ENCODE results near the gene SLC39A9. TPM values are rescaled to one million over a fixed set of nuclear protein-coding genes. Genes with fewer than 3 reads are reported as not detected.

The SLC39A9 gene
- polyA plus RNA-seq, 1 experiment = 70.3 TPM

DNA sequence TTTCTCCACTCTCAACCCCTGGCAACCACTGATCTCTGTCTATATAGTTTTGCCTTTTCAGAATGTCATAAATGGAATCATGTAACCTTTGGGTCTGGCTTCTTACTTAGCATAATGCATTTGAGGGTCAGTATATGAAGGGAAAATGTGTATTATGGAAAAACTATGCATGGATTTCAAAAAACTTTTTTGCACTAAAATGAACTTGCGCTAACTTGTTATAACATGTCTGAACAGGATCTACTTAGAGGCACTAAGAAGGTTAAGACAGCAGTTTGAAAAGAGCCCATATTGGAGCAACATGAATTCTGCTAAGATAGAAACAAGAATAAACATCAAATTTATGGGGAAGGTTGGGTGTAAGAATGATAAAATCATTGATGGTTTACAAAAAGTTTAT, 29.1 kb downstream of the SLC39A9 start:
- CTCF ChIA-PET = no interaction called here
- peaks cover 3% of the 10 kb centered on the region; the same call in 1 of the 2 replicates for H3K36me3 ChIP-seq (ENCODE audit: control insufficient read depth, insufficient read depth, low read length)
- no peak overlapping the region for H3K4me3 ChIP-seq (ENCODE audit: low read depth, low read length)
- POLR2A ChIA-PET = no interaction called here
- DNase-seq (ENCODE audit: low read depth) = no peak
- no peaks in the 10 kb centered on the region for H3K27me3 ChIP-seq (ENCODE audit: control insufficient read depth, insufficient read depth, low read length)
- TF ChIP-seq, protein P1, sequence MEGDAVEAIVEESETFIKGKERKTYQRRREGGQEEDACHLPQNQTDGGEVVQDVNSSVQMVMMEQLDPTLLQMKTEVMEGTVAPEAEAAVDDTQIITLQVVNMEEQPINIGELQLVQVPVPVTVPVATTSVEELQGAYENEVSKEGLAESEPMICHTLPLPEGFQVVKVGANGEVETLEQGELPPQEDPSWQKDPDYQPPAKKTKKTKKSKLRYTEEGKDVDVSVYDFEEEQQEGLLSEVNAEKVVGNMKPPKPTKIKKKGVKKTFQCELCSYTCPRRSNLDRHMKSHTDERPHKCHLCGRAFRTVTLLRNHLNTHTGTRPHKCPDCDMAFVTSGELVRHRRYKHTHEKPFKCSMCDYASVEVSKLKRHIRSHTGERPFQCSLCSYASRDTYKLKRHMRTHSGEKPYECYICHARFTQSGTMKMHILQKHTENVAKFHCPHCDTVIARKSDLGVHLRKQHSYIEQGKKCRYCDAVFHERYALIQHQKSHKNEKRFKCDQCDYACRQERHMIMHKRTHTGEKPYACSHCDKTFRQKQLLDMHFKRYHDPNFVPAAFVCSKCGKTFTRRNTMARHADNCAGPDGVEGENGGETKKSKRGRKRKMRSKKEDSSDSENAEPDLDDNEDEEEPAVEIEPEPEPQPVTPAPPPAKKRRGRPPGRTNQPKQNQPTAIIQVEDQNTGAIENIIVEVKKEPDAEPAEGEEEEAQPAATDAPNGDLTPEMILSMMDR (IDR thresholded peaks at IDR 0.05; ENCODE audit: insufficient read depth, low read depth, low read length) = no peak

DNA sequence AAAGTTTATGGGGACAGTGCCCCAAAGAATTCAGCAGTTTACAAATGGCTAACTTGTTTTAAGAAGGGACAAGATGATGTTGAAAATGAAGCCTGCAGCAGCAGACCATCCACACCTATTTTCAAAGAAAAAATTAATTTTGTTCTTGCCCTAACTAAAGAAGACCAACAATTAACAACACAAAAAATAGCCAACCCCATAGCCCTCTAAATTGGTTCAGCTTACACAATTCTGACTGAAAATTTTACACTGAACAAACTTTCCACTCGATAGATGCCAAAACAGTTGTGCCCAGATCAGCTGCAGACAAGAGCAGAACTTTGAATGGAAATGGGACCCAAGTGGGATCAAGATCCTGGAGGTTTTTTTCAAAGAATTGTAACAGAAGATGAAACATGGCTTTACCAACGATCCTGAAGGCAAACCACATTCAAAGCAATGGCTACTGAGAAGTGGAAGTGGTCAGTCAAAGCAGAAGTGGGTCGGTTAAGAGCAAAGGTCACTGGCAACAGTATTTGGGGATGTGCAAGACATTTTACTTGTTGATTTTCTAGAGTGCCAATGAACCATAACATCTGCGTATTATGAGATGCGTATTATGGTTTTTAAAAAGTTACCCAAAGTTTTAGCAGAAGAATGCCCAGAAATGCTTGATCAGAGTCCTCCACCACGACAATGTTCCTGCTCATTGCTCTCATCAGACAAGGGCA, 30.0 kb downstream of the SLC39A9 start:
- CTCF ChIA-PET = no interaction called here
- no peak for DNase-seq (ENCODE audit: low read depth)
- Histone ChIP-seq H3K36me3 (ENCODE audit: control insufficient read depth, insufficient read depth, low read length) (peaks cover 3% of the 10 kb centered on the region; the same call in 1 of the 2 replicates), H3K27me3 (ENCODE audit: control insufficient read depth, insufficient read depth, low read length) (no peaks in the 10 kb centered on the region), H3K4me3 (ENCODE audit: low read depth, low read length) (no peak overlapping the region)
- TF ChIP-seq, protein P1 (IDR thresholded peaks at IDR 0.05; ENCODE audit: insufficient read depth, low read depth, low read length) = no peak
- POLR2A ChIA-PET = no interaction called here

DNA sequence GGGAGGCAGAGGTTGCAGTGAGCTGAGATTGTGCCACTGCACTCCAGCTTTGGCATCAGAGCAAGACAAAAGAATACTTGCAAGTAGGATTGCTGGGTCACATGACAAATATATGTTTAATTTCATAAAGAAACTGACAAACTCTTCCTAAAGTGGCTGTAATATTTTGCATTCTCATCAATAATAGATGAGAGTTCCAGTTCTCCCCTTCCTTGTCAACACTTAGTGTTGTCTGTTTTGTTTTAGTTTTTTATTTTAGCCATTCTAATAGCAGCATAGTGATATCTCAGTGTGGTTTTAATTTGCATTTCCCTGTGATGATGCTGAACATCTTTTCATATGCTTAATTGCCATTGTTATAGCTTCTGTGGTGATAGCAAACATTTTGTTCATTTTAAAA, 31.2 kb downstream of the SLC39A9 start:
- CTCF ChIA-PET = no interaction called here
- H3K36me3 ChIP-seq (ENCODE audit: control insufficient read depth, insufficient read depth, low read length) = peaks cover 3% of the 10 kb centered on the region; the same call in 1 of the 2 replicates
- POLR2A ChIA-PET = interaction anchor here (0.6 kb wide), 1 partner anchor 16 kb away, joined by 6 read pairs; no protein-coding TSS in a partner anchor

DNA sequence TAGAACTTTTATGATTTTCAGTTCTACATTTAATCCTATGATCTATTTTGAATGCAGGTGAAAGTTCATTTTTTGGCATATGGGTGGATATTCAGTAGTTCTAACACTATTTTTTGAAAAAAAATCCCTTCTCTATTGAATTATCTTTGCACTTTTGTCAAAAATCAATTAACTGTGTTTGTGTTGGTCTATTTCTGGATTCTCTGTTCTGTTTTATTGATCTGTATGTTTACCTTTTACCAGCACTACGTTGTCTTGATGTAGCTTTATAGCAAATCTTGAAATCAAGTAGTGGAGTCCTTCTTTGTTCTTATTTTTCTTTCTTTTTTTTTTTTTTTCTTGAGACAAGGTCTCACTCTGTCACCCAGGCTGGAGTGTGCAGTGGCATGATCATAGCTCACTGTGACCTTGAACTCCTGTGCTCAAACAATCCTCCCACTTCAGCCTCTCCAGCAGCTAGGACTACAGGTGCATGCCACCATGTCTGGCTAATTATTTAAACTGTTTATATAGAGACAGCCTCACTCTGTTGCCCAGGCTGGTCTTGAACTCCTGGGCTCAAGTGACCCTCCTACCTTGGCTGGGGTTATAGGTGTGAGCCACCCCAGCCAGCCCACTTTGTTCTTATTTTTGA, 31.9 kb downstream of the SLC39A9 start:
- TF ChIP-seq, protein P1 (IDR thresholded peaks at IDR 0.05; ENCODE audit: insufficient read depth, low read depth, low read length) = no peak
- POLR2A ChIA-PET = interaction anchor here (0.6 kb wide), 1 partner anchor 17 kb away, joined by 6 read pairs; no protein-coding TSS in a partner anchor
- Histone ChIP-seq H3K4me3 (ENCODE audit: low read depth, low read length) (no peak overlapping the region), H3K36me3 (ENCODE audit: control insufficient read depth, insufficient read depth, low read length) (peaks cover 2% of the 10 kb centered on the region; the same call in 1 of the 2 replicates), H3K27me3 (ENCODE audit: control insufficient read depth, insufficient read depth, low read length) (no peaks in the 10 kb centered on the region)
- CTCF ChIA-PET = interaction anchor here (1.2 kb wide), 1 partner anchor 10 kb away, joined by 3 read pairs; no protein-coding TSS in a partner anchor
- DNase-seq (ENCODE audit: low read depth) = no peak

More for the DNA sequence above, 31.2 kb downstream of the SLC39A9 start:
- TF ChIP-seq, protein P1 (IDR thresholded peaks at IDR 0.05; ENCODE audit: insufficient read depth, low read depth, low read length) = no peak
- DNase-seq (ENCODE audit: low read depth) = no peak
- Histone ChIP-seq H3K4me3 (ENCODE audit: low read depth, low read length) (no peak overlapping the region), H3K27me3 (ENCODE audit: control insufficient read depth, insufficient read depth, low read length) (no peaks in the 10 kb centered on the region)

DNA sequence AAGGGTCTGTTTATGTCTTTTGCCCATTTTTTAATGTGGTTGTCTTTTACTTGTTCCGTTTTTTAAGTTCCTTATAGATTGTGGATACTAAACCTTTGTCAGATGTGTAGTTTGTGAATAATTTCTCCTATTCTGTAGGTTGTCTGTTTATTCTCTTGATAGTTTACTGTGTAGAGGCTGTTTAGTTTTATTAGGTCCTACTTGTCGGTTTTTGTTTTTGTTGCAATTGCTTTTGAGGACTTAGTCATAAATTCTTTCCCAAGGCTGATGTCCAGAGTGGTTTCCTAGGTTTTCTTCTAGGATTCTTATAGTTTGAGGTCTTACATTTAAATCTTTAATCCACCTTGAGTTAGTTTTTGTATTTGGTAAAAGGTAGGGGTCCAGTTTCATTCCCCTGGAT, 33.9 kb downstream of the SLC39A9 start:
- Histone ChIP-seq H3K36me3 (ENCODE audit: control insufficient read depth, insufficient read depth, low read length) (no peaks in the 10 kb centered on the region; the same call in 1 of the 2 replicates), H3K27me3 (ENCODE audit: control insufficient read depth, insufficient read depth, low read length) (no peaks in the 10 kb centered on the region), H3K4me3 (ENCODE audit: low read depth, low read length) (no peak overlapping the region)
- no peak for DNase-seq (ENCODE audit: low read depth)
- ChIA-PET CTCF (no interaction called here), POLR2A (no interaction called here)
- TF ChIP-seq, protein P1 (IDR thresholded peaks at IDR 0.05; ENCODE audit: insufficient read depth, low read depth, low read length) = no peak

Data from BJ (cell line).